Heart right ventricle (tissue), 16 donors: ENCODE data around the gene FADS1. TPM values are rescaled to one million over a fixed set of nuclear protein-coding genes. Genes with fewer than 3 reads are reported as not detected.
A peak's percentile ranks its signal among the peaks of the same experiment; 100 is the strongest.

ENCODE experiments used
- ATAC-seq, 8 donors: fragments of 200-7000 bp; cut with Tn5 transposase; one replicate each; pipeline ENCODE4 v1.9.1; 2020; ENCODE audit warnings: mild to moderate bottlenecking in 8 of 8, moderate library complexity in 8 of 8, moderate number of reproducible peaks in 1 of 8
- DNase-seq, 2 donors: peaks; one replicate each; pipeline ENCODE4 v3.0.0-alpha.2; 2020
- H3K27ac ChIP-seq, 10 donors: fragments of 200-600 bp; sonication (generic) in 2 of 10; one replicate each; pipeline versions ENCODE4 v1.5.0 to v1.8.0; 2020 to 2022; ENCODE audit warnings: mild to moderate bottlenecking in 3 of 10
- H3K27me3 ChIP-seq, 7 donors: fragments of 200-600 bp; one replicate each; pipeline ENCODE4 v1.8.0; 2021 to 2022; ENCODE audit warnings: mild to moderate bottlenecking in 2 of 7
- H3K36me3 ChIP-seq, 9 donors: fragments of 200-600 bp; sonication (generic) in 1 of 9; one replicate each; pipeline versions ENCODE4 v1.5.0 to v1.8.0; 2020 to 2022; ENCODE audit warnings: mild to moderate bottlenecking in 2 of 9
- H3K4me1 ChIP-seq, 9 donors: fragments of 200-600 bp; sonication (generic) in 1 of 9; one replicate each; pipeline versions ENCODE4 v1.5.0 to v1.8.0; 2020 to 2022; ENCODE audit warnings: mild to moderate bottlenecking in 4 of 9
- H3K4me3 ChIP-seq, 10 donors: fragments of 200-600 bp; sonication (generic) in 2 of 10; one replicate each; pipeline versions ENCODE4 v1.5.0 to v1.8.0; 2020 to 2022; ENCODE audit warnings: mild to moderate bottlenecking in 7 of 10, moderate library complexity in 2 of 10
- H3K9me3 ChIP-seq, 11 donors: fragments of 200-600 bp in 10 of 11; sonication (generic) in 2 of 11; one replicate each; pipeline versions ENCODE4 v1.5.0 to v1.8.0; 2013 to 2022; ENCODE audit warnings: mild to moderate bottlenecking in 2 of 11, control low read depth in 1 of 11, moderate library complexity in 1 of 11
- CTCF ChIP-seq, 9 donors: fragments of 200-600 bp; sonication (generic) in 2 of 9; IDR thresholded peaks; one replicate each; pipeline versions ENCODE4 v1.5.0 to v1.8.0; 2021 to 2022; ENCODE audit warnings: antibody characterized with exemption in 9 of 9, mild to moderate bottlenecking in 5 of 9, moderate library complexity in 1 of 9
- WGBS, 2 donors: extraction: QIAGEN DNeasy Blood & Tissue Kit; methylation state at CpG; one replicate each; pipeline ENCODE4 v1.1.7; 2013; ENCODE audit warnings: inconsistent platforms in 1 of 2; 5-methylcytosine and 5-hydroxymethylcytosine counted together
- intact Hi-C, 10 donors: fragments of 100-400 bp; cut with DNase I; formaldehyde crosslinking; loops; one replicate each; pipeline versions ENCODE4 v1.11.1 to v1.14.2; 2022
- polyA plus RNA-seq, 2 donors: library from polyadenylated mRNA; stranded (reverse); fragments of 200-250 nt; gene quantifications; one replicate each; pipeline ENCODE4 v1.2.3, GENCODE V29; 2013
- total RNA-seq, 10 donors: library from RNA; stranded (reverse); fragmentation: NEBNext Ultra II Directional in 3 of 10; extraction: Animal tissue kit (Norgen Biotek cat#: 25700) in 3 of 10; gene quantifications; one replicate each; pipeline versions ENCODE4 v1.2.1 to v1.2.4, GENCODE V29; 2021 to 2023
- donor health status: Arrhythmogenic right ventricular cardiomyopathy.
- donor health status: ischemic (EF 13 %, LVEDD 7.1; RV severe dilation, severe dysfunction).
- donor health status: healthy with polysubstance abuse.
- donor health status: DM: no; HTN: yes; CAD: no.
- donor health status: DM: no; HTN: no; CAD: no.
- donor health status: ischemic (EF 25% LVEDD 6.9; RV normal size, moderate dysfunction).
- donor health status: ischemic (EF 25% LVEDD 5.7; RV mildly dilated, moderate dysfunction).
- donor health status: healthy.
- donor health status: DM: yes; HTN: yes; CAD: no.
- donor health status: Ischemic cardiomyopathy.
- donor health status: ischemic (EF 35%, LVEDD 5.7; RV mildly dilated, moderate dysfunction).
- donor health status: nonischemic (EF 11% LVEDD 7.7; RV severe dilation, severe dysfunction).
- donor health status: DM: yes; HTN: yes; CAD: no.
- donor health status: PGD.
- donor health status: ischemic (EF 29% LVEDD 5.4; RV normal size, mild dysfunction).
- donor health status: nonischemic (EF 23%, LVEDD 6.1; RV moderate dilation, normal function).

Gene FADS1
- total and polyA plus RNA-seq, 12 donors: 13.8 to 37.4 (median 25.4) TPM

- intact Hi-C loops: loop anchor here in 4 of 10 donors (1.0 to 10.0 kb wide), 4 partner anchors 18 to 45 kb away; partner anchors contain the start of genes FADS1 (in 2 of the 4) and FADS2 (in 1 of the 4)
- H3K9me3 ChIP-seq: no peaks in the 10 kb centered on the region
- H3K4me1 ChIP-seq: peaks cover 6 to 27% (median 14%) of the 10 kb centered on the region in 9 donors
- H3K27ac ChIP-seq: peak overlapping the region in 8 of 10 donors; percentile 38 to 88 (median 68)
- H3K4me3 ChIP-seq: no peak overlapping the region
- H3K36me3 ChIP-seq: peaks cover 0 to 71% (median 0%) of the 10 kb centered on the region in 9 donors
- ATAC-seq (peak; percentile 45 to 82 (median 72)), DNase-seq (peak; percentile 81 to 83)
- H3K27me3 ChIP-seq: no peaks in the 10 kb centered on the region
- 50 to 52% methylated on average over 16 of the region's 16 CpGs for WGBS, 2 donors
- no peak for TF ChIP-seq CTCF (IDR thresholded peaks at IDR 0.05)
These were observed 43.5 kb upstream of the FADS1 start for GRCh38 chr11:61860054-61860903.

- Histone ChIP-seq H3K27ac (no peak overlapping the region), H3K27me3 (no peaks in the 10 kb centered on the region), H3K4me3 (no peak overlapping the region), H3K9me3 (no peaks in the 10 kb centered on the region), H3K4me1 (peaks cover 3 to 42% (median 25%) of the 10 kb centered on the region in 9 donors), H3K36me3 (peaks cover 0 to 78% (median 0%) of the 10 kb centered on the region in 9 donors)
- ATAC-seq: no peak
- no peak for TF ChIP-seq CTCF (IDR thresholded peaks at IDR 0.05)
- DNase-seq: no peak
- intact Hi-C loops: no loop called here
- WGBS, 2 donors: 86 to 87% methylated on average over 12 of the region's 12 CpGs
These were observed 39.3 kb upstream of the FADS1 start for GRCh38 chr11:61855939-61856680.

- no peak for TF ChIP-seq CTCF (IDR thresholded peaks at IDR 0.05)
- intact Hi-C loops: loop anchor here in 2 of 10 donors (5.0 kb wide), 1 partner anchor 38 kb away; the partner anchor contains the start of gene FADS1 (in 2 of the 2)
- H3K27me3 ChIP-seq: no peaks in the 10 kb centered on the region
- H3K36me3 ChIP-seq: peaks cover 0 to 71% (median 0%) of the 10 kb centered on the region in 9 donors
- no peaks in the 10 kb centered on the region for H3K9me3 ChIP-seq
- ATAC-seq (peak in 1 of 8 donors; percentile 12), DNase-seq (no peak)
- H3K27ac ChIP-seq: no peak overlapping the region
- no peak overlapping the region for H3K4me3 ChIP-seq
- peaks cover 5 to 41% (median 24%) of the 10 kb centered on the region in 9 donors for H3K4me1 ChIP-seq
- WGBS, 2 donors: 88% methylated on average over 14 of the region's 14 CpGs
These were observed 38.3 kb upstream of the FADS1 start for GRCh38 chr11:61854966-61855714.
